GM03348 (cell line): ENCODE data around the gene TSHZ1.

Experiments
- DNase-seq: peaks from one replicate; pipeline ENCODE4 v3.0.0; 2012; ENCODE audit warnings: low spot score

Gene TSHZ1

DNA sequence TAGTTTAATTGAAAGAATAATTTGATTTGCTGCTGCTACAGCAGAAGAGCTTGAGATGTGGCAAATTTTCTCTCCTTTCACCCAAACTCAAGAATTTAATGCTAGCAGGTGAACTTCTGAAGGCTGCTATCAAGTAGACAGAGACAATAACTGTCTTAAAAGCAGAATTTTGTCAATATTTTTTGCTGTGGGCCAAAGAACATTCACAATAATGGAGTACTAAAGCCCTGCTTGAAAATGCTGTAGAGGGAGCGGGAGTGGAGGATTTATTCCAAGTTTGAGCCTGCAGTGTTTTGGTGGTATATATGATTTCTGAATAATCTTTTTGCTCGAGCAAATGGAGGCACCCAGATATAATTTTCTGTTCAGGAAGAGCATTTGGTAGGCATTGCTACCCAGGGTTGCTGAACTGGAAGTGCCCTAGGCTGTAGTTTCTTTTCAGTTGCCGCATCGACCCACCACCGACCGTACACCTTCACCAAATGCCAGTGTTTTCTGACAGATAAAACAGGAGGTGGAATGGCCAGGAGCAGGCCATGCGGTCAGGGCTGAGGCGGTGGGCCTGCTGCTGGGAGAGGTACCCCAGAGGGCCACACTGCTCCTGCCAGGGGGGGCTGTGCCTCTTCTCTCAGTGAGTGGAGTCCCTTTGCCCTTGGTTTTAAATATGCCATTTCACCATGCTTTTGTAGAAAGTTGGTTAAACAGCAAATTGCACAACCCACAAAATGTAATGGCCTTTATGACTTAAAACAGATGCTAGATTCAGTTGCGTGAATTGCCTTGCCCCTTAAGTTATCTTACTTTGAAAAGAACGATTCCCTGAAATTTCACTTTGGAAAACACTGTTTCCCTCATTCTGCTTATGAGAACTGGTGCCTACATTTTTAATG, 36.4 kb downstream of the TSHZ1 start:
- peak; percentile 64 for DNase-seq

DNA sequence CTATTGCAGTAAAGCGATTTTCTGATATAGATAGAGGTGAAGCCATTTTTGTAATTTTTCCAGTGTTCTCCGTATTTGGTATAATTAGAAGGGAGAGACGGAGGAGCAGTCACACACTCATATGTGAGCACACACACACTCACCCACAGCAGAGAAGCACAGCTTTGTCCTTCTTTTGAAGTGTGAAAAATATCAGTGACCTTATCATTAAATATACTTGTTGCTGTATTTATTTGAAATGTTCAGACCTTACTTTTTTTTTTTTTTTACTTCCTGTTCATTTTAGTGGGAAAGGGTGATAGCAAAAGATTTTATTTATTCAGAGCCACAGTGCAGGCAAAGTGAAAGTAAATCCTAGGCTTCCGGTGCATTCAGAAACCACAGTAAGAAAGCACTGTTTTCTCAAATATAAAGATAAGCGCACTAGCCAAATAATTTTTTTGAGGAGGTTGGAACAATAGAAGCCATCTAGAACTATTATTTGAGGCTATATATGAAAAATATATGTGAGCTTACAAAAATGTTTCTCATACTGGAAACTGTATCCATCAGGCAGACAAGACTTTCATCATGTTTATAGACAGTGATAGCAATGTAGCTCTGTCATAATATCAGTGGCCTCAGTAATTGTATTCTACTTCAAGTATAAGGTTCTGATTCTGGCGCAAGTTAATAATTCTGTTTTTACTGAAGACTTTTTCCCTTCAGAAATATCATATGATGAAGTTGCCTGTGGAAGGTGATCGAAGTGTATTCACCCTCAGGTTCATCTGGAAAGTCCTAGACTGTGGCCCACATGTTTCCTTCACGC, 37.2 kb downstream of the TSHZ1 start:
- peak; percentile 57 for DNase-seq

DNA sequence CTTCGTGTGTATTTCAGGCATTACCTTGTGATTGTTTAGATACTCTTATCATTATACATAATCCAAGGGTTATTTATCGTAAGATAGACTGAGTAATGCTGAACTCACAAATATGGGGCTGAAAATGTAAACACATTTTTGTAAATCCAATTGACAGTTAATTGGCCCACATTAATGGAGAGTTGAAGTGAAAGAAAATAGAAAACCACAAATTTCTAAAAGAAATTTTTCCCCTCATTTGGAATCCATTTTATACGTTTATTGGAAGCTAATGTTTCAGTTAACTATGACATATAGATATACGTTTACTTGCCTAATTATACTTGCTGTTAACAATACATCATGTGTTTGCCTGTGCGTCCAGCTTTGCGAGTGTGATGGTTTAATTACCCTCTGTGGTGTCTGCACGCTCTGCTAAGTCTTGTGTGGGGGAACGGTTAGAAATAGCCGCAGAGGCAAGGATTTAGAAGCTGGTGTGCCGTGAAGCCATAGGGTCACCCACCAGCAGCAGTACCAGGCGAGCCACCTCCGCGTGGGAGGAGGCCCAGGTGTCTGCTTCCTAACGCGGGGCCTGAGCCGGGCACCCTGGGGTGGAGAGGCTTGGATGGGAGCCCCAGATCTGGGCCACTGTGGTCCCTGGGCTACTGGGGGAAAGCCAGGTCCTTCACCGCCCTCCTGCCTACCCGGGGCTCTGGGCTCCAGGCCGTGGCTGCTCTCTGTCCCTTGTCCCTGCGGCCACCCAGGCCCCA, 38.0 kb downstream of the TSHZ1 start:
- DNase-seq: no peak

DNA sequence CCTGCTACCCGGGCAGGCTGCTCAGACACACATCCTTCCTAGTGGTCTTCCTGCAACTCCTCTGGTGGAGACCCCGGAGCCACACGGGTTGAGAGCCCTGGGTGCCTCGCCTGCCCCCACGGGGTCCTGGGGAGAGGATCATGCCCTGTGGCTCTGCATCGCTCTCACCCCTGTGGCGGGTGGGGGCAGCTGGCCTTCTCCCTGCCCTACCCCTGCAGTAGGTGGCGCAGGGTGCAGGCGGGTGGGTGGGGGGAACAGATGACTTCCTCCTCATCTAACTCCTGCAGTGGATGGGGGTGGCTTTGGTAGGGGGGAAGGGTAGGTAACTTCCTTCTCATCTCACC, 38.5 kb downstream of the TSHZ1 start:
- DNase-seq: no peak

DNA sequence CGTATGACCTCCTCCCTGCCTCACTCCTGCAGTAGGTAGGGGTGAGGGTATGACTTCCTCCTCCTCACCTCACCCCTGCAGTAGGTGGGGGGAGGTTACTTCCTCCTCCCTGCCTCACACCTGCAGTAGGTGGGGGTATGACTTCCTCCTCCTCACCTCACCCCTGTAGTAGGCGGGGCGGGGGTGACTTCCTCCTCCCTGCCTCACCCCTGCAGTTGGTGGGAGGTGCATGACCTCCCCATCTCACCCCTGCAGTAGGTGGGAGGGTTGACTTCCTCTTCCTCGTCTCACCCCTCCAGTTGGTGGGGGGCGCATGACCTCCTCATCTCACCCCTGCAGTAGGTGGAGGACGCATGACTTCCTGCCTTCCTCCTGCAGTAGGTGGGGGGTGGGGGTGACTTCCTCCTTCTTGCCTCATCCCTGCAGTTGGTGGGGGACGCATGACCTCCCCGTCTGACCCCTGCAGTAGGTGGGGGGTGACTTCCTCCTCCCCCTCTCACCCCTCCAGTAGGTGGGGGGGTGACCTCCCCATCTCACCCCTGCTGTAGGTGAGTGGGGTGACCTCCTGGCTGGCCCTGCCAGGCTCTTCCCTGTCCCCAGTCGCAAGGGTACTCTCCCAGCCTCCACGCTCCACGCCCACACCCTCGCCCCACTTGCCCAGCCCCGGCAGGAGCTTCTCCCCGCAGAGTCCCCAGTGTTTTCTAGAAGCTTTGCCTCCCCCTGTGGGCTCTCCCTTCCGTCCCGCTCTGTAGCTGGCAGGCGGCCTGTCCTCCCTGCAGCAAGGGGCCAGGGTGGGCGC, 39.3 kb downstream of the TSHZ1 start:
- DNase-seq: no peak

DNA sequence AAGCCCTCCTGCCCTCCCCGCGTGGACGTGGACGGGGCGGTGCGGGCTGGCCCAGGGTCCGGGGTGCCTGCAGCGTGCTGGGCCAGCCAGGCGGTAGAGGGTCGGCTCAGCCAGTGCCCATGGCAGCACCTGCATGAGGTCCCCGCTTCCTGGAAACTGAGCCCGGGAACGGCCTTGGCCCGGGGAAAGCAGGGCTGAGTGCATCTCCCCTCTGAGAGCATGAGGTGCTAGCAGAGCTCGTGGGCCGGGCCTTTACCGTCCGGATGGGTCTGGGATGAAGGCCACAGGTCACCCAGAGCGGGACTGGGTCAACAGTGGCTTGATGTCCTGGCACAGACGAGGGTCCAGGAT, 39.8 kb downstream of the TSHZ1 start:
- DNase-seq: no peak

DNA sequence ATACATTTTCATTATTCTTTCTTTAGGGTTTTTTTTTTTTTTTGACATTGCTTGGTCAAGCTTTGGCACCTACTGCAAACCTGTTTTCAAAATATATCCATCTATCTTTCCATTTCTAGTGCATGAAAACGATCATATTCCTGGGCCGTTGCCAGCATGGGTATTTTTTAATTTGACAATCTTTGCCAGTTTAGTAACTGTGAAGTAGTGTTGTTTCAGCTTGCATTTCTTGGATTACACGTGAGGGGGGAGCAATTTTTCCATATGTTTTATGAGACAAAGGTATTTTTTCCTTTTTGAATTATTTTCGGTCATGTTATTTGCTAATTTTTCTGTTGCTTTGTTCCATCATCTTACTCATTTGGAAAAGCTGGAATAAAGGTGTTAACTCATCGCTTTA, 40.9 kb downstream of the TSHZ1 start:
- no peak for DNase-seq

DNA sequence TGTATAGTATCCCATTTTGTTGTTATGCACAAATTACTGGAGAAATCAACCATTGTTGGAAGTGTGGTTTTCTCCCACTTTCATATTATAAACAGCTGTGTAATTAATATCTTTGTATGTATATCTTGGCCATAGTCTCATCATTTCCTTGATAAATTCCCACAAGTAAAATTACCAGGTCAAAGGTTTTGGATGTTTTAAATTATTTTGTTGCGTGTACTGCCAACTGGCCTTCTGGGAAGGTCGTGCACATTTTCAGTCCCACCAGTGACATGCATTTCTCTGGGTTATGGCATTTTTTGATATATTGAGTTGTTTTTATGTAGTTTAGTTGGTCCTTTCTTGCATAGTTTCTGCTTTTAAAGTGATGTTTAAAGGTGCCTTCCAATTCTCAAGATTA, 41.5 kb downstream of the TSHZ1 start:
- no peak for DNase-seq

DNA sequence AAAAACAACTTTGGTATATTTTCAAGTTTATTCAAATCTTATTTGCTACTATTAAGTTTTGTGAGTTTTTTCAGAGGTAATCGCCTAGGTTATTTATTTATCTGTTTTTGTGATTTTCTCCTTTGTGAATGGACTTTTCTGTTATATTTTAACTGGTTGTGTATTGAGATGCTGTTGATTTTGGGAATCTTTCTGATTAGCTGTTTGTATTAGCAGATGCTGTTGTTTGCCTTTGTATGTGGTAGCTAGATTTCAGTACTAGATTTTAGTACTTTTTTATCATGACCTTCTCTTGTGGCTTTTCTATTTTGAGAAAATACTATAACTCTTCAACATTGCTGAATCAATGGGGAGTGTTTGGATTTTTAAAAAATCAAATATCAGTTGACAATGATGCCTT, 42.4 kb downstream of the TSHZ1 start:
- DNase-seq: no peak

DNA sequence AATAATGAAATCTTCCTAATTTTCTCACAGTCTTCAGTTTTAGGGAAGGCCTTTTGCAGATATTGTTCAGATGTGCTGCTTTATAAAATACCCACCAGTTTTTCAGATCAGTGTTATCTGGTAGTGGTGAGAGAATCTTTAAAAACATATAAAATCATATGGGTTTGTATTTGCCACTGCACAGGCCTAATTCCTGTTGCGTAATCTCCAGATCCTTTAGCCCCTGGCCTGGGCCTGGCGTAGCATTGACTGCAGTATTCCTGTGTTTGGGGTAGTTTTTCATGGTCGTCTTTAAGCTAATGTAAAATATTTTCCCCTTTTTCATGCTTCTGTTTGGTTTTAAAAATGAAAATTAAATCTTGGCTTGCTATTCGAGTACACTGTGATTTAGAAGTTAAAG, 43.2 kb downstream of the TSHZ1 start:
- DNase-seq: peak; percentile 40

DNA sequence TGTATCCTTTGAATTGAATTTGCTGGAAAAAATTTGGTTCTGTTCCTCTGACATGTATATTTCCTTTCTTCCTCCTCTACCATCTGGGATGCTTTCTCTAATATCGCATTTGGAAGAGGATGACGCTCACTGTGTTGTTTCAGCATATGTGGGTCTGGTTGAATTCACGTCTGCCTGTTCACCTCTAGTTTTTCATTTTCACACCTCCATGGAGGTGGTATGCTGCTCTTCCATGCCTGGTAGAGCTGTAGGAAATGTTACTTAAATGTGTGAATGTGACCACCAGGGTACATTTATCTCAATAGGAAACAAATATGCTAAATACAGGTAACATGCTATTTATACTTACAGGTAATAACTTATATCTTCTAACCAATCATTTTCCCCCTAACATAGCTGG, 44.5 kb downstream of the TSHZ1 start:
- no peak for DNase-seq

DNA sequence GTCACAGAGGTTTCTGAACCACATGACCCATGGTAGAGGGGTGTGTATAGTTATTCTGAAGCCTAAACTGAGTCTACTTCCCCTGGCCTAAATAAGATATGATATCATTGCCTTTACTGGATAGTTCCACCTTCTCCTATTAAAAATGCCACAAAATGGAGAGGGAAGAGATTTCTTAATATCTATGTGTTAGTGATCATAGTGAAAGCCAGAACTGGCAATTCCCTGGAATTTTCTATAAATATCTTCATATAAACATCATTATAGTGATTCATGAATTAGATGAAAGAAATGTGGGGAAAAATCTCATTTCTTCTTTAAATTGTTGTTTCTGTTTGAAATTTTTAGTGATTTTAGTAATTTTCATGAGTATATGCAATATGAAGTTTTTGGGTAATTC, 45.8 kb downstream of the TSHZ1 start:
- no peak for DNase-seq

DNA sequence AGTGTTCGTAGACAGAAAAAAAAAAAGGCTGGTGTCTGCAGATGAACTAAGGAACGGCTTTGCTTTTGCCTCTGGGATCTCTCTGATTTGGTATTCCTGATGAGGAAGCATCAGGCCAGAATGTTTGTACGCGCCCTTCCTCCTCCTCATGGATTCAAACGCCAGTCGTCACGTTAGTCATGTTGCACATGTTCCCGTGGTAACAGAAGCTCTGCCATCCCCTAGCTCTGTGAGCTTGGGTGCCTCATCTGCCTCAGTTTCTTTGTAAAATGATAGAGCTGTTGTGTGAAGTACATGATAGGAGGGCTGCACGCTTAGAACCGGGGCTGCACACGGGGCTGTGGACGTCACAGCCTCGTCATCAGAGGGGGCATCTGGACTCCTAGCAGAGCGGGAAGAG, 47.0 kb downstream of the TSHZ1 start:
- DNase-seq: no peak

DNA sequence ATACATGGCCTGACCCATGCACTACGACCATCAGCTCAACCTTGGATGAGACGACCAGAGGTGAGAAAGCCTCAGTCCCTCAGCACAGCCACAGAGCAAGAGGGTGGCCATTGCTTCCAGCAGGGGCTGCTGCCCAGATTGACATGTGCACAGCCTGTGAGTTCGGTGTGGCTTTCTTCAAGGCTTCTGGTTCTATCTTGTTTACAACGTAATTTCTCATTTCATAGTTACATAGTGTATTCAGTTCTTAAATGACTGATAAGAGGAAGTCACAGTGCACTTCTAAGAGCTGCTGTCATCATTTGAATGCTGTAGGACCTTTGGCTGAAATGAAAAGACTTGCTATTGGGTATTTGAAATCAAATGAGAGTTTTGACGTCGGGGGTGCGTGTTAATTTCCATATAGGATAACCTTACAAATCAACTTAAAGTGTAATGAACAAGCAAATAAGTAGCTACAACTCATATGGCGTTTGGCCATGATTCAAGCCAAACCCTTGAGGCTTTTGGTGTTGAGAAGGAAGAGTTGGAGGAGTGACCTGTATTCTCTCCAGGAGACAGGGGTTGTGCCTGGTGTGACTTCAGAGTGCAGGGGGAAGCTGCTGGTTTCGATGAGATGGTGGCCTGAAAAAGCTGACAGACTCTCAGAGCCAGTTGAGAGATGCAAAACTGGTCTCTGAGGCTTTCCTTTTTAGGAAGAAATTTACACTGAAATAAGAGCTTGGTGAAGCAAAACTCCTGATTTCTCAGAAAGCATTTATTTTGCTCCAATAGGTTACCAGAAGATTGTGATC, 51.0 kb downstream of the TSHZ1 start:
- no peak for DNase-seq

DNA sequence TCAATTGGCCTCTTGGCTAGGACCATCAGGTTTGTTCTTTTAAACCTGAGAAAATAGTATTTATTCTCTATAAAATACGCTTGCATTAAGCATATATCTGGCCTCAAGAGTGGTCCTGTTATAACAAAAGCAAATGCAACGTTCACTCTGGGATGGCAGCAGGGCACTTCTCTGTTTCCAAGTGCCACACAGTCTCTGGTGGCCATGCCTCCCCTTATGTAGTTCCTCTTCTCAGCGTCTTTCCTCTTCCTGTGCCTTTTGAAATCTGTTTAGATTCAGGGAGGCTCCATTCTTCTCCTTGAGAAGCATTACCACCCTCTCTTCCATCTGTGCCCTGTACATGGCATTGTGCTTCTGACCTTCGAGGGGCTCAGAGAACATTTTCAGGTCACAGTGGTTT, 51.9 kb downstream of the TSHZ1 start:
- DNase-seq: no peak

DNA sequence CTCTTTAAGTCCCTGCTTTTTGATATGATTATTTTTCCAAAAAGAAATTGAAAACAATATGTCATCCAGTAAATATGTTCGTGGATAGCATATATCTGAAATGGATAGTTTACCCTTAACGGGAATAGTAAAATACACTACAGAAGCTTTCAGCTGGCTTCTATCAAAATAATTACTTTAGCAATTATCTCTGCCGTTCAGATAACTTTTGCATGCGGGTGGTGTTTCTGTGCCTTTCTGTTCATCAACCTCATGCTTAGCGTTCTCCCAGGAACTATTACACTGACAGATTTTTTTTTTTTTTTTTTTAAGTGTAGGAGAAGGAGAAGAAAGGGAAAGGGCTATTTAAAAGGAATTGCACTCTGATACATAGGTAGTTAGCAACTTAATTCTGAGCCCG, 53.6 kb downstream of the TSHZ1 start:
- DNase-seq: no peak

DNA sequence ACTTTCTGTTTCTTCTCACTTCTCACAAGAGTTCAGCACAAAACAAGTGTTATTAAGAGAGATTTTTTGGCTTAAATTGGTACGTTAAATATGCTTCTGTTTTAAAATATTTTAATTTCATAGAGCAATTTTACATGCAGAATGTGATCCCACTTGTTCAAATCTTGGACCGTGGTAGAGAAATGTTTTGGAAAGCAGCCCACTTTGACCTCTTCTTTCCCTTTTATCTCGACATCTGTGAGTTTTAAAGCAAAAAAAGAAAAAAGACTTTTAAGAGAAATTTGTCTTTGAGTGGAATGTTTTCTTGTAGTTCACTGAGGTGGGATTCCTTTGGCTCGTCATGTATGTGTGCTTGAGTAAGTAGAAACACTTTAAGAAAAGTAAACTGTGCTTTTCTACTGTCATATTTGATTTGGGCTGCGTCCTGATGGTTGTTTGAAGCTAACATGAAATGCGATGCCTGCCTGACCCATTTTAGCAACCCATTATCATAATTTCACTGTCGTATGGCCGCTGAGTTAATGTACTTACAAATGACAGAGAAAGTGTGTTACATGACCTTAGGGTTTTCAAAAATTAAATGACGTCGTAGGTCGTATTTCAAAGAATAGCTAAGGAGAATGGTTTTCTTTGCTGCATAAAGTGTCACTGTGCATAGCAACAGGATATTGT, 54.5 kb downstream of the TSHZ1 start:
- no peak for DNase-seq

DNA sequence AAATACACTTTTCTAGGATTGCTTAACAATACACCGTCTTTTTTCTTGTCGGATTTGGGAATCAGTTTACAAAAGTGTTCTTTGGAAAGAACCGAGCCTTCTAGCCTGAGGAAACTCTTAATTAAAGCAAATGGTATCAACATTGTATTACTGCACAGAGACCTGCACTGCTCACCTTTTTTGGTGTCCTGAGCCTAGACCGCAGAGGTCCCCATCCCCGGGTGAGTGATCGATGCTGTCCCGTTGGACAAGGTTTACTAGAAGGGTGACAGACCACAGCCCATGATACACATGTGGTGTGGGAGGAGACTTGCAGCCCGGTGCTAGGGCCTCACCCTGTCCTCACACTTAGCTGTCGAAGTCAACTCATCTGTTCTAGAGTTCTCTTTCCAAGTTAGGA, 55.3 kb downstream of the TSHZ1 start:
- no peak for DNase-seq

DNA sequence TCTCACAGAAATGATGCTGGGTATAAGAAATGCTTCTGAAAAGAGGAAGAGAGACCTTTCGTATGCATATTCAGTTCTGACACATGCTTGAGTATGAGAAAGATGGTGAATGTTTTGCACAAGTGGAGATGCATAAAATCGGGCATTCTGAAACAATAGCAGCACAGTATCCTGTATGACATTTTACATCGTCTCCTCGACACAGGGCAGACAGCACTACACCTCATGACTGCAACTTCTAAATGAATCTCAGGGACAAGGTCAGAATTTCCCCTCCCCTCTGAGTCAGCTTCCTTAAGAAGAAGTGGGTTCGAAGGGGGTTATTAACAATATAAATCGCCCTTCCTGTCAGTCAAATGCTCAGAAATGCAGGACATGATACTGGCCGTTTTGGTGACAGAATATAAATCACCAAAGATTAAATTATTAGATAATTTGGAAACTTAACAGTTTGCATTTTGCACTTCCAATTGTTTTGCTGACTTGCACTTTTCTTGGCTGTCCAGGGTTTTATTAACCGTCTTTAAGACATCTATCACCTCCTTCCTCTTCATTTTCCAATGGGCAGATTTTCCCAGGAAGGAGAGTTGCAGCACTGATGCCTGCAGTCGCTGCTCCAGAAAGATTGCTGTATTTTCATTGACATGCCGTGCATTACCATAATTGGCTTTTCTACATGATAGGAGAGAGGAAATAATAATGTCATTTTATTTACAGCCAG, 57.2 kb downstream of the TSHZ1 start:
- DNase-seq: no peak

DNA sequence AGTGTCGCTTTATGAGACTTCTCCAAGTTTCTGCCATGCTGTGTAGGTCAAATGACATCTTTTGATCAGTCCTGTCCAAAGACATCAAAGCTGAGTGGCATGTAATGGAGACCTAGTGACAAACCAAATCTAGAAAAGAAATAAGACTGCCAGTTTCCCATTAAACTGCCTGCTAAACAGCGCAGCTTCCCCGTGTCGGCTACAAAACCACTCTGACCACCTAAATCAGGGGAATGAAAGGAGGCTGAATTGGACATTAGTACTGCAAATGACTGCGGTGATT, 57.7 kb downstream of the TSHZ1 start:
- DNase-seq: no peak
